Duodenal mucosa (tissue), 2 donors: ENCODE measurements around the gene BRAT1.
A peak's percentile ranks its signal among the peaks of the same experiment; 100 is the strongest.

Experiments used
- H3K27ac ChIP-seq: one replicate; pipeline ENCODE4 v1.7.0; 2013; ENCODE audit warnings: low read depth, low read length
- H3K27me3 ChIP-seq, 2 donors: one replicate each; pipeline ENCODE4 v1.7.0; 2013; ENCODE audit warnings: low read length in 2 of 2, control low read depth in 1 of 2; ENCODE audit not compliant: insufficient read depth in 2 of 2, control insufficient read depth in 1 of 2
- H3K36me3 ChIP-seq, 2 donors: one replicate each; pipeline ENCODE4 v1.7.0; 2013; ENCODE audit warnings: low read length in 2 of 2, control low read depth in 1 of 2; ENCODE audit not compliant: insufficient read depth in 2 of 2, control insufficient read depth in 1 of 2
- H3K4me1 ChIP-seq, 2 donors: one replicate each; pipeline ENCODE4 v1.7.0; 2013; ENCODE audit warnings: low read length in 2 of 2, control low read depth in 1 of 2; ENCODE audit not compliant: insufficient read depth in 2 of 2, control insufficient read depth in 1 of 2
- H3K4me3 ChIP-seq, 2 donors: one replicate each; pipeline ENCODE4 v1.7.0; 2013; ENCODE audit warnings: low read length in 2 of 2, low read depth in 1 of 2
- H3K9ac ChIP-seq, 2 donors: one replicate each; pipeline ENCODE4 v1.7.0; 2013; ENCODE audit warnings: low read length in 2 of 2, low read depth in 1 of 2
- H3K9me3 ChIP-seq, 2 donors: one replicate each; pipeline ENCODE4 v1.7.0; 2013; ENCODE audit warnings: low read length in 2 of 2, control low read depth in 1 of 2; ENCODE audit not compliant: control insufficient read depth in 1 of 2

BRAT1 gene

GRCh38 chr7:2575046-2575732 lies 19.9 kb upstream of the BRAT1 start:
- no peaks in the 10 kb centered on the region for H3K27me3 ChIP-seq
- H3K4me3 ChIP-seq, result no peak overlapping the region
- peaks cover 23 to 53% of the 10 kb centered on the region in 2 donors for H3K36me3 ChIP-seq
- no peak overlapping the region for H3K27ac ChIP-seq
- no peaks in the 10 kb centered on the region for H3K9me3 ChIP-seq
- H3K9ac ChIP-seq, result no peak overlapping the region
- peaks cover 12 to 18% of the 10 kb centered on the region in 2 donors for H3K4me1 ChIP-seq

DNA sequence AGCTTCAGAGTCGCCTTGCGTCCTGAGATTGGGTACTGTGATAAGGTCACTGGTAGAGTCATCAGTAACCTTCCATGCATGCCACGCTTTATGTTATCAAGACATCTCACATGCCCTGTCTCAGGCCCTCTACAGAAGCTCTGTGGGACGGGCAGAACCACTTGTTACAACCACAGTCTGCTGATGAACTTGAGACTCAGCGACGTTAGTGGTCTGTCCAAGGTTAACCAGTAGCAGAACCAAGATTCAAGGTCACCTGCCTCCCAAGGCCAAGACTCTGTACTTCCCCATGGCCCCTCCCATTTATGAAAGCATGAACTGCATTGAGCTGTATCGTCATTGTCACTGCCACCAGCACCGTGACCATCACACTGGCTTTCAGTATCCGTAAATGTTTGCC lies 18.4 kb upstream of the BRAT1 start:
- Histone ChIP-seq H3K9ac (no peak overlapping the region), H3K36me3 (peaks cover 23 to 46% of the 10 kb centered on the region in 2 donors)

GRCh38 chr7:2572101-2572842 lies 16.9 kb upstream of the BRAT1 start:
- H3K9me3 ChIP-seq, result no peaks in the 10 kb centered on the region
- no peaks in the 10 kb centered on the region for H3K27me3 ChIP-seq
- H3K36me3 ChIP-seq, result peaks cover 20 to 44% of the 10 kb centered on the region in 2 donors
- no peak overlapping the region for H3K27ac ChIP-seq
- peaks cover 20 to 23% of the 10 kb centered on the region in 2 donors for H3K4me1 ChIP-seq
- H3K9ac ChIP-seq, result peak overlapping the region in 1 of 2 donors; percentile 45
- H3K4me3 ChIP-seq, result peak overlapping the region in 1 of 2 donors; percentile 50

More for the DNA sequence above, 18.4 kb upstream of the BRAT1 start:
- Histone ChIP-seq H3K4me1 (peaks cover 12 to 18% of the 10 kb centered on the region in 2 donors), H3K4me3 (no peak overlapping the region), H3K9me3 (no peaks in the 10 kb centered on the region), H3K27me3 (no peaks in the 10 kb centered on the region), H3K27ac (no peak overlapping the region)

GRCh38 chr7:2571409-2571808 lies 16.1 kb upstream of the BRAT1 start:
- peaks cover 20 to 37% of the 10 kb centered on the region in 2 donors for H3K36me3 ChIP-seq
- H3K27ac ChIP-seq, result no peak overlapping the region
- H3K9me3 ChIP-seq, result no peaks in the 10 kb centered on the region
- H3K27me3 ChIP-seq, result no peaks in the 10 kb centered on the region
- H3K4me1 ChIP-seq, result peaks cover 26 to 27% of the 10 kb centered on the region in 2 donors
- no peak overlapping the region for H3K4me3 ChIP-seq
- H3K9ac ChIP-seq, result no peak overlapping the region

DNA sequence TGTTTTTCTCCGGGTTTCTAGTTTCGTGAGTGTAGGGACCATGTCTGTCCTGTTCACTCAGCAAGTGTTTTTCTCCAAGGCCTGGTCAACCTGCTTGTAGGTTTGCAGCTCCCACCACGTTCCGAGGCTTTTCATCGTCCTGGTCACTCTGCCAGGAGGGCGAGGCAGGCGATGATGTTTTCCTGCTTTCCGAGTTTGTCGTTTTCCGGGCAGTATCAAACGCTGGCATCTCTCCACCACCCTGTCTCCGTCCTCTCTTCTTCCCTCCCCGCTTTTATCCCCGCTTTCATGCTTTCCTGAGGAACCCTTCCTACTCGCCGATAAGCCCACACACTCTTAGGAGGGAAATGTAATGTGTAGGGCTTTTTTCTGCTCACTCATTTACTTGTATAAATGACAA lies 14.7 kb upstream of the BRAT1 start:
- Histone ChIP-seq H3K4me3 (no peak overlapping the region), H3K27me3 (no peaks in the 10 kb centered on the region), H3K9ac (no peak overlapping the region), H3K36me3 (peaks cover 20 to 26% of the 10 kb centered on the region in 2 donors), H3K9me3 (no peaks in the 10 kb centered on the region), H3K4me1 (peaks cover 35 to 39% of the 10 kb centered on the region in 2 donors), H3K27ac (no peak overlapping the region)

DNA sequence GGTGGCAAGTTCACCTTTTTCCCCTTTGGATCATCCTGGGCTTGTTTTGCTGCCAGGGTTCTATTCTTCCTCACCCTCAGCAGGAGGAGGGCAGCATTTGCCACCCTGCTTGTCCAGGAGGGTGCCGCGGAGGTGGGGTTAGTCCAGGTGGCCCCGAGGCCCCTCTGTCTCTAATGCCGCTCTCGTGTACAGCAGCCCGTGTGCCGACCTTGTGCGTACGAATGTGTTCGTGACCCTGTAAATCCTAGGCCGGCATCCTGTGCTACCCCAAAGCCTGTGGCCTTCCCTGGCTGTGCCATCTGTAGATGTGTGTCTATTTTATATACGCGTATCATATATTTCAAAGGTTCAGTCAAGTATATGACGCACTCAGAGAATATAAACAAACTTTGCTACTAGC lies 14.1 kb upstream of the BRAT1 start:
- Histone ChIP-seq H3K27me3 (no peaks in the 10 kb centered on the region), H3K4me1 (peaks cover 39 to 44% of the 10 kb centered on the region in 2 donors), H3K9me3 (no peaks in the 10 kb centered on the region), H3K27ac (no peak overlapping the region), H3K36me3 (peaks cover 14 to 24% of the 10 kb centered on the region in 2 donors), H3K9ac (no peak overlapping the region), H3K4me3 (no peak overlapping the region)

DNA sequence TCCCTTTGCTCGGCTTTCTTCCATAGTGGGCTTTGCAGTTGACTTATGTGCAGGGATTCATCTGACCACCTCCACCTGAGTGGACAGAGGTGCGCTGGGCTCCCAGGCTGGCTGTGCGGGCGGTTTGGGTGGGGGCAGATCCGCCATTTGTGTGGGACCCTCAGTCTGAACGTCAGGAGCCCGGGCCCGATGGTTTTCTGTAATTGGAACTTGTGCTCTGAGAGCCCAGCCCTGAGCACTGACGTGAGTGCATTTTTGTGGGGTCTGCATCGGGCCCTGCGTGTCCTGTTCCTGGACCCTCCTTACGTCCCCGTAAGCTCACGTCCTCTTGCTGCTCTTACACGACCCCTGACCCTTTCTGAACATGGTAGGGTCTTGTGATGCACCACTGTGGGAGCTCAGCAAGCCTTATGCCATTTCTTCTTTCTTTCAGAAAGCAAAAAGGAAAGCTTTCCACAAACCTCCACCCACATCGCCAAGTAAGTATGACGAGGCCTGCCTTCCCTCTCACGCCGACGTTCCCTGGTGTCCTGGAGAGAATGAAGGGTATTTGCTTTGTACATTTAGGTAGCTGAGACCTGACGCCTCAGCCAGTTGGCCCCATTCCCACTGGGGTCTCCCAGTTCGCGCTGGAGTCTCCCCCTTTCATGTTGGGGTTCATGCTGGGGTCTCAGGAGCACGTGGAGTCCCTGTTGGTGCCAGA lies 13.3 kb upstream of the BRAT1 start:
- Histone ChIP-seq H3K27ac (no peak overlapping the region), H3K4me1 (peaks cover 39 to 44% of the 10 kb centered on the region in 2 donors), H3K27me3 (no peaks in the 10 kb centered on the region), H3K9me3 (no peaks in the 10 kb centered on the region), H3K4me3 (no peak overlapping the region), H3K36me3 (peaks cover 7 to 16% of the 10 kb centered on the region in 2 donors), H3K9ac (no peak overlapping the region)

DNA sequence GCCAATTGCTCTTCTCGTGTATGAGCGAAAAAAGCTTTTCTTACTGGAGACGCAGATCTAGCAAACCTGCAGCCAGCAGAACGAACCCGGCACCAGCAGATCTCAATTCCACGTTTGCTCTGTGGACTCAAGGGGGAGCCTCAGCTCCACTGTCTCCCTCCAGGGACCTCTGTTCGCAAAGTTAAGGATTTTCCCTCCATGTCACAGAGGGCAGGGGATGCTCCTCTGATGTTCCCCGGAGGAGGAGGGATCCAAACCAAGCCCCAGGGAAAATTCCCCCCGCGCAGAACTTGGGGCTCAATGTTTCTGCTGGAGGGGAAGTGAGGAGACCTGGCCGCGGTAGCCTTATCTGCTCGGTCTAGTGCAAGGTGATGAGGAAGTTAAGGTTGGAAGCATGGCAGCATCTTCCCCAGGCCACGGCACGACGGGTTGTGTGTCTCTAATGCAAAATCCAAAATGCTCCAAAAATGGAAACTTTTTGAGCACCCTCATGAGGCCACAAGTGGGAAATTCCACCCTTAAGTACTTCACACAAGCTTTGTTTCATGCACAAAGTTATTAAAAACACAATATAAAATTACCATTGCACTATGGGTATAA lies 12.5 kb upstream of the BRAT1 start:
- H3K4me1 ChIP-seq, result peaks cover 39 to 41% of the 10 kb centered on the region in 2 donors
- H3K27ac ChIP-seq, result no peak overlapping the region
- no peaks in the 10 kb centered on the region for H3K9me3 ChIP-seq
- H3K36me3 ChIP-seq, result peaks cover 3 to 13% of the 10 kb centered on the region in 2 donors
- no peak overlapping the region for H3K9ac ChIP-seq
- no peak overlapping the region for H3K4me3 ChIP-seq
- no peaks in the 10 kb centered on the region for H3K27me3 ChIP-seq

DNA sequence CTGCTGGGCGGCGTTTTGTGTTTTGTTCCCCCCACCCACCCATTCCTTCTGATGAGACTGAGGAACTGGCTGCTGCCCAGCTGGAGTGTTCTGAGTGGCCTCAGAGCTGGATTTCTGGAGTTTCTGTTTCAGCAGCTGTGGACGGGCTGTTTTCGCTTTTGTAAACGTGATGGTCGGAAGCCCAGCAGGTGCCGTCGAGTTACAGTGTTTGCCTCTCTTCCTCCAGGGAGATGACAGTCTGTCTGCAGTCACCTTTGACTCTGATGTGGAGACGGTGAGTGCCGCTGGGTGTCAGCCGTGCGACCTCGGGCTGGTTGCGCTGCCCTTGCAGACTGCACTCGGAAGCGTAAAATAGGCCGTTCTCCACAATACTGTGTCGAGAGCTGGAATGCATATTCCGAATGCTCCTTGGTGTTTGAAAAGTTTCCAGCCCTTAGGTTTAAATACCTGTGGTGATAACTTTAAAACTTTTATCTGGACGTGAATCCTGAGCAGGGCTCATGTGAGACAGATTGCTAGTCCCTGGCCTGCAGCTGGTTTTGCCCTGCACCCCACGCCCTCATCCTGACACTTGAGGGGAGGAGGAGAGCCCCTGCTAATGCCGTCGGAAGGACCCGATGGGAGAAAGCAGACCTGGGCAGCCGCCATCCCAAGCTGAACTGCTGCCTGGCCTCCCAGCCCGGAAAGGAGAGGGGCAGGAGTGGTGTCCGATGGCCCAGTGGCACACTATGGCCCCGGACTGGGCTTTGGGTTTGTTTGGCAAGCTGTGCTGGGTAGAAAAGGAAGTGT lies 11.8 kb upstream of the BRAT1 start:
- H3K9ac ChIP-seq, result no peak overlapping the region
- no peaks in the 10 kb centered on the region for H3K27me3 ChIP-seq
- peak overlapping the region in 1 of 2 donors; percentile 36 for H3K4me3 ChIP-seq
- H3K9me3 ChIP-seq, result no peaks in the 10 kb centered on the region
- H3K4me1 ChIP-seq, result peaks cover 35 to 36% of the 10 kb centered on the region in 2 donors
- H3K27ac ChIP-seq, result no peak overlapping the region
- peaks cover 3 to 10% of the 10 kb centered on the region in 2 donors for H3K36me3 ChIP-seq
